HCT116 (cell line): ENCODE results near the gene FAM184A. TPM values are rescaled to one million over a fixed set of nuclear protein-coding genes. Genes with fewer than 3 reads are reported as not detected.
A peak's percentile ranks its signal among the peaks of the same experiment; 100 is the strongest.

Experiments used
- ATAC-seq: fragments of 200-7000 bp; cut with Tn5 transposase; 2 replicates; pipeline ENCODE4 v1.9.1; 2020; ENCODE audit warnings: mild to moderate bottlenecking, moderate library complexity
- BruUV-seq: library from RNA; stranded (reverse); fragments of 400-500 nt; replicated peaks from 2 replicates; lab custom pipeline; 2021; lab: Mats Ljungman, UMichigan
- CTCF ChIA-PET: fragments of 300-600 bp; sonication (Branson Sonifier 250); formaldehyde crosslinking; loops from one replicate; lab custom pipeline; 2021; ENCODE audit warnings: antibody characterized with exemption; lab: Charles Lee
- POLR2A ChIA-PET: fragments of 300-600, 350-600 bp; sonication (Branson Sonifier 250); formaldehyde crosslinking; loops from one replicate; lab custom pipeline; 2021; ENCODE audit warnings: antibody characterized with exemption; lab: Charles Lee
- RAD21 ChIA-PET, 2 experiments: fragments of 300-600 bp; sonication (Branson Sonifier 250); formaldehyde crosslinking; loops; one replicate each; lab custom pipeline; 2023; ENCODE audit warnings: low total read pairs in 2 of 2; ENCODE audit not compliant: uncharacterized antibody in 2 of 2, unreplicated experiment in 2 of 2, low non-redundant PET in 1 of 2; lab: Charles Lee
- DNase-seq: peaks from one replicate; pipeline ENCODE4 v3.0.0-alpha.2; 2010; ENCODE audit warnings: low read depth, low spot score
- H2AFZ ChIP-seq: fragments of 200-600 bp; shearing (Covaris generic), sonication (generic); 2 replicates; pipeline ENCODE4 v1.6.1; 2017; ENCODE audit warnings: low read depth, mixed run types, mixed read lengths, antibody characterized with exemption, low read length; ENCODE audit not compliant: poor library complexity, severe bottlenecking
- H3K27ac ChIP-seq: 2 replicates; pipeline ENCODE4 v1.5.1; 2012; ENCODE audit warnings: low read depth, low read length
- H3K27me3 ChIP-seq: fragments of 200-600 bp; sonication (generic); 2 replicates; pipeline ENCODE4 v1.6.1; 2016; ENCODE audit warnings: mixed run types, low read length, mixed read lengths; ENCODE audit not compliant: insufficient read depth
- H3K36me3 ChIP-seq, 2 experiments: fragments of 200-500 bp in 1 of 2; fragments of 200-600 bp in 1 of 2; sonication (Bioruptor generic) in 1 of 2; sonication (generic) in 1 of 2; 2 replicates each; pipeline versions ENCODE4 v1.5.1 to v1.6.1; 2014 to 2016; ENCODE audit warnings: low read length in 2 of 2, inconsistent platforms in 1 of 2, mixed read lengths in 1 of 2, mixed run types in 1 of 2; ENCODE audit not compliant: insufficient read depth in 2 of 2, control insufficient read depth in 1 of 2
- H3K4me1 ChIP-seq, 2 experiments: fragments of 200-600 bp in 1 of 2; sonication (generic) in 1 of 2; 2 replicates each; pipeline versions ENCODE4 v1.5.1 to v1.6.1; 2012 to 2017; ENCODE audit warnings: low read length in 2 of 2, inconsistent platforms in 1 of 2, mild to moderate bottlenecking in 1 of 2, mixed read lengths in 1 of 2, mixed run types in 1 of 2, moderate library complexity in 1 of 2; ENCODE audit not compliant: insufficient read depth in 2 of 2, control insufficient read depth in 1 of 2
- H3K4me2 ChIP-seq: fragments of 200-600 bp; sonication (generic); 2 replicates; pipeline ENCODE4 v1.6.1; 2017; ENCODE audit warnings: mixed run types, low read length, mixed read lengths
- H3K4me3 ChIP-seq, 2 experiments: fragments of 200-600 bp in 1 of 2; sonication (generic) in 1 of 2; replicated peaks in 1 of 2; 2 replicates each; pipeline ENCODE4 v1.5.1; 2011 to 2016; ENCODE audit warnings: low read length in 2 of 2, control low read depth in 1 of 2, low read depth in 1 of 2, mild to moderate bottlenecking in 1 of 2, mixed read lengths in 1 of 2, mixed run types in 1 of 2
- H3K79me2 ChIP-seq: fragments of 200-600 bp; sonication (generic); 2 replicates; pipeline ENCODE4 v1.6.1; 2017; ENCODE audit warnings: mild to moderate bottlenecking, mixed run types, low read length, moderate library complexity, mixed read lengths; ENCODE audit not compliant: insufficient read depth
- H3K9ac ChIP-seq: fragments of 200-600 bp; sonication (generic); 2 replicates; pipeline ENCODE4 v1.6.1; 2016; ENCODE audit warnings: low read length, mixed read lengths
- H3K9me2 ChIP-seq: fragments of 200-600 bp; sonication (generic), shearing (Covaris generic); 2 replicates; pipeline ENCODE4 v1.6.1; 2017; ENCODE audit warnings: mixed run types, mild to moderate bottlenecking, moderate library complexity; ENCODE audit not compliant: insufficient read depth
- H3K9me3 ChIP-seq, 2 experiments: fragments of 200-500 bp in 1 of 2; fragments of 200-600 bp in 1 of 2; sonication (Bioruptor generic) in 1 of 2; sonication (generic) in 1 of 2; 2 replicates each; pipeline ENCODE4 v1.6.1; 2014 to 2017; ENCODE audit warnings: low read length in 2 of 2, mixed read lengths in 2 of 2, inconsistent platforms in 1 of 2, low read depth in 1 of 2, mild to moderate bottlenecking in 1 of 2, mixed run types in 1 of 2, moderate library complexity in 1 of 2; ENCODE audit not compliant: control insufficient read depth in 1 of 2, insufficient read depth in 1 of 2
- H4K20me1 ChIP-seq: fragments of 200-600 bp; sonication (generic), shearing (Covaris generic); 2 replicates; pipeline ENCODE4 v1.6.1; 2017; ENCODE audit warnings: mixed run types, mild to moderate bottlenecking, moderate library complexity; ENCODE audit not compliant: insufficient read depth
- CBX3 ChIP-seq: IDR thresholded peaks from 2 replicates; pipeline ENCODE4 v1.6.1; 2012; ENCODE audit warnings: low read depth
- EZH2 ChIP-seq: fragments of 200-600 bp; sonication (generic); IDR thresholded peaks from 2 replicates; pipeline ENCODE4 v1.6.1; 2017; ENCODE audit warnings: antibody characterized with exemption, mixed run types
- EZH2phosphoT487 ChIP-seq: fragments of 200-600 bp; IDR thresholded peaks from 2 replicates; pipeline ENCODE4 v1.6.1; 2018; ENCODE audit warnings: antibody characterized with exemption, borderline replicate concordance
- JUND ChIP-seq: IDR thresholded peaks from 2 replicates; pipeline ENCODE4 v1.6.1; 2012
- POLR2A ChIP-seq: IDR thresholded peaks from 2 replicates; pipeline ENCODE4 v1.7.0; 2011; ENCODE audit warnings: borderline replicate concordance; ENCODE audit not compliant: insufficient read depth, insufficient read length; ENCODE audit errors: extremely low read depth
- POLR2AphosphoS5 ChIP-seq: IDR thresholded peaks from 2 replicates; pipeline ENCODE4 v1.6.1; 2011; ENCODE audit warnings: mild to moderate bottlenecking, low read depth, low read length, moderate library complexity
- RAD21 ChIP-seq: IDR thresholded peaks from 2 replicates; pipeline ENCODE4 v1.6.1; 2012; ENCODE audit warnings: low read depth, mild to moderate bottlenecking
- SP1 ChIP-seq: IDR thresholded peaks from 2 replicates; pipeline ENCODE4 v1.6.1; 2012; ENCODE audit warnings: low read depth
- SRF ChIP-seq: IDR thresholded peaks from 2 replicates; pipeline ENCODE4 v1.6.1; 2012; ENCODE audit warnings: low read depth
- YY1 ChIP-seq: IDR thresholded peaks from 2 replicates; pipeline ENCODE4 v1.6.1; 2011; ENCODE audit warnings: low read length, low read depth, moderate library complexity, mild to moderate bottlenecking; ENCODE audit not compliant: insufficient replicate concordance; ENCODE audit errors: extremely low read depth
- ZFX ChIP-seq: fragments of 450-650 bp; IDR thresholded peaks from 2 replicates; pipeline ENCODE4 v1.6.1; 2017
- ZNF274 ChIP-seq: fragments of 200-500 bp; sonication (Bioruptor generic); IDR thresholded peaks from 2 replicates; pipeline ENCODE4 v1.6.1; 2014; ENCODE audit warnings: mild to moderate bottlenecking, low read depth, low read length, inconsistent platforms
- intact Hi-C: fragments of 100-400 bp; cut with micrococcal nuclease; formaldehyde crosslinking; loops from 2 replicates; pipeline ENCODE4 v1.10.0; 2022
- total RNA-seq: library from RNA; stranded (reverse); gene quantifications from one replicate; pipeline ENCODE4 v1.2.1, GENCODE V29; 2021; ENCODE audit not compliant: unreplicated experiment
- TF ChIP-seq, protein P1 (sequence below): IDR thresholded peaks from 2 replicates; pipeline ENCODE4 v1.6.1; 2012
- TF ChIP-seq, protein P2 (sequence below): IDR thresholded peaks from 2 replicates; pipeline ENCODE4 v1.6.1; 2011; ENCODE audit warnings: mild to moderate bottlenecking, low read length, moderate library complexity; ENCODE audit not compliant: insufficient replicate concordance; ENCODE audit errors: extremely low read depth
- TF ChIP-seq, protein P3 (sequence below): IDR thresholded peaks from 2 replicates; pipeline ENCODE4 v1.6.1; 2012; ENCODE audit warnings: low read depth
- TF ChIP-seq, protein P4 (sequence below): IDR thresholded peaks from 2 replicates; pipeline ENCODE4 v1.6.1; 2012

FAM184A gene
- total RNA-seq, 1 experiment from 2014 or later, result 2.4 TPM

DNA sequence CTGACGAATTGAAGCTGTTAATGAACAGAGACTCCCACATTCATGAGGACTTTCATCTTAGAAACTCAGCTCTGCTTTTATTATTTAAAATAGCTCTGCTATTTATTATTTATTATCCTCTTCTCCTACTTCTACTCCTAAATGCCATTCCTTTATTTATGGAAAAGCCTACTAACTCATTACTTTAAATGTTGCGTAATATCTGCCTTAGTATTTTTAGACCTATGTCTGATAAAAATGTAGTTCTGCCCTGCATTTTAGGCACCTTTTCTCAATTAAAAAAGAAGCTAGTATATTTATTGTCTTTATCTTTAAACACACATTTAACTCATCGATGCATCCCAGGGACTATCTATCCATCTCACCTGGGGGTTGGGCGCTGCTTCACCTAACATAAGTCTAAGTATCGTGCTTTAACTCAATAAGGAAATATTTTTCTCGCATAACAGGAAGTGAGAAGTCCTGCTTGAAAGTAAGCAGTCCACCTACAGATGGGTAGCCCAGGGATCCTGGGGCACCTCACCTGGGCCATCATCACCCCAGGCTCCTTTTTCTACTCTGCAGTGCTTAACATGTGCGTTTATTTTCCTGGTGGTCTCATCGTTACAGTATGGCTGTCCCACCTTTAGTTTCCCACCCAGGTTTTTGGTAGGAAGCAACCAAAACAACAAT is 31.3 kb upstream of the FAM184A start:
- ChIA-PET POLR2A (interaction anchor here (1.8 kb wide), 1 partner anchor 141 kb away, joined by 7 read pairs; no protein-coding TSS in a partner anchor), CTCF (interaction anchor here (0.6 to 4.9 kb wide), 14 partner anchors 10 to 1269 kb away, joined by 3 to 113 read pairs (median 6); no protein-coding TSS in a partner anchor)
- Histone ChIP-seq H3K4me2 (no peak overlapping the region), H3K27ac (no peak overlapping the region), H3K27me3 (no peaks in the 10 kb centered on the region), H3K4me3 (no peak overlapping the region), H3K79me2 (no peaks in the 10 kb centered on the region), H3K9me2 (no peaks in the 10 kb centered on the region), H3K36me3 (no peaks in the 10 kb centered on the region)
- BruUV-seq, result no TSS peak
- TF ChIP-seq YY1 (no peak), POLR2A (no peak), SRF (no peak), EZH2phosphoT487 (no peak), POLR2AphosphoS5 (no peak), ZFX (no peak), SP1 (no peak), ZNF274 (no peak), JUND (no peak), CBX3 (no peak), EZH2 (no peak), RAD21 (no peak)
- TF ChIP-seq, protein P1, sequence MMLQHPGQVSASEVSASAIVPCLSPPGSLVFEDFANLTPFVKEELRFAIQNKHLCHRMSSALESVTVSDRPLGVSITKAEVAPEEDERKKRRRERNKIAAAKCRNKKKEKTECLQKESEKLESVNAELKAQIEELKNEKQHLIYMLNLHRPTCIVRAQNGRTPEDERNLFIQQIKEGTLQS, result no peak
- TF ChIP-seq, protein P2, sequence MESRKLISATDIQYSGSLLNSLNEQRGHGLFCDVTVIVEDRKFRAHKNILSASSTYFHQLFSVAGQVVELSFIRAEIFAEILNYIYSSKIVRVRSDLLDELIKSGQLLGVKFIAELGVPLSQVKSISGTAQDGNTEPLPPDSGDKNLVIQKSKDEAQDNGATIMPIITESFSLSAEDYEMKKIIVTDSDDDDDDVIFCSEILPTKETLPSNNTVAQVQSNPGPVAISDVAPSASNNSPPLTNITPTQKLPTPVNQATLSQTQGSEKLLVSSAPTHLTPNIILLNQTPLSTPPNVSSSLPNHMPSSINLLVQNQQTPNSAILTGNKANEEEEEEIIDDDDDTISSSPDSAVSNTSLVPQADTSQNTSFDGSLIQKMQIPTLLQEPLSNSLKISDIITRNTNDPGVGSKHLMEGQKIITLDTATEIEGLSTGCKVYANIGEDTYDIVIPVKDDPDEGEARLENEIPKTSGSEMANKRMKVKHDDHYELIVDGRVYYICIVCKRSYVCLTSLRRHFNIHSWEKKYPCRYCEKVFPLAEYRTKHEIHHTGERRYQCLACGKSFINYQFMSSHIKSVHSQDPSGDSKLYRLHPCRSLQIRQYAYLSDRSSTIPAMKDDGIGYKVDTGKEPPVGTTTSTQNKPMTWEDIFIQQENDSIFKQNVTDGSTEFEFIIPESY, result no peak
- TF ChIP-seq, protein P3, sequence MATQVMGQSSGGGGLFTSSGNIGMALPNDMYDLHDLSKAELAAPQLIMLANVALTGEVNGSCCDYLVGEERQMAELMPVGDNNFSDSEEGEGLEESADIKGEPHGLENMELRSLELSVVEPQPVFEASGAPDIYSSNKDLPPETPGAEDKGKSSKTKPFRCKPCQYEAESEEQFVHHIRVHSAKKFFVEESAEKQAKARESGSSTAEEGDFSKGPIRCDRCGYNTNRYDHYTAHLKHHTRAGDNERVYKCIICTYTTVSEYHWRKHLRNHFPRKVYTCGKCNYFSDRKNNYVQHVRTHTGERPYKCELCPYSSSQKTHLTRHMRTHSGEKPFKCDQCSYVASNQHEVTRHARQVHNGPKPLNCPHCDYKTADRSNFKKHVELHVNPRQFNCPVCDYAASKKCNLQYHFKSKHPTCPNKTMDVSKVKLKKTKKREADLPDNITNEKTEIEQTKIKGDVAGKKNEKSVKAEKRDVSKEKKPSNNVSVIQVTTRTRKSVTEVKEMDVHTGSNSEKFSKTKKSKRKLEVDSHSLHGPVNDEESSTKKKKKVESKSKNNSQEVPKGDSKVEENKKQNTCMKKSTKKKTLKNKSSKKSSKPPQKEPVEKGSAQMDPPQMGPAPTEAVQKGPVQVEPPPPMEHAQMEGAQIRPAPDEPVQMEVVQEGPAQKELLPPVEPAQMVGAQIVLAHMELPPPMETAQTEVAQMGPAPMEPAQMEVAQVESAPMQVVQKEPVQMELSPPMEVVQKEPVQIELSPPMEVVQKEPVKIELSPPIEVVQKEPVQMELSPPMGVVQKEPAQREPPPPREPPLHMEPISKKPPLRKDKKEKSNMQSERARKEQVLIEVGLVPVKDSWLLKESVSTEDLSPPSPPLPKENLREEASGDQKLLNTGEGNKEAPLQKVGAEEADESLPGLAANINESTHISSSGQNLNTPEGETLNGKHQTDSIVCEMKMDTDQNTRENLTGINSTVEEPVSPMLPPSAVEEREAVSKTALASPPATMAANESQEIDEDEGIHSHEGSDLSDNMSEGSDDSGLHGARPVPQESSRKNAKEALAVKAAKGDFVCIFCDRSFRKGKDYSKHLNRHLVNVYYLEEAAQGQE, result no peak
- TF ChIP-seq, protein P4, sequence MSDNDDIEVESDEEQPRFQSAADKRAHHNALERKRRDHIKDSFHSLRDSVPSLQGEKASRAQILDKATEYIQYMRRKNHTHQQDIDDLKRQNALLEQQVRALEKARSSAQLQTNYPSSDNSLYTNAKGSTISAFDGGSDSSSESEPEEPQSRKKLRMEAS, result no peak
- TF ChIP-seq, all 23 proteins: peak for 0
- intact Hi-C loops, result loop anchor here (1.0 to 10.0 kb wide), 7 partner anchors 141 to 1267 kb away; partner anchors contain the start of gene ASF1A
- Histone ChIP-seq H3K4me1 (no peaks in the 10 kb centered on the region), H3K9ac (no peak overlapping the region), H3K9me3 (no peaks in the 10 kb centered on the region), H4K20me1 (no peaks in the 10 kb centered on the region), H2AFZ (peak overlapping the region; percentile 92)
- RAD21 ChIA-PET, result interaction anchor here (1.0 to 2.1 kb wide), 2 partner anchors 141 to 142 kb away, joined by 5 to 16 read pairs; no protein-coding TSS in a partner anchor
- DNase-seq (no peak), ATAC-seq (no peak)
